T-helper 2 cell (primary cell): ENCODE measurements around the gene QSOX1.

Source experiments
- DNase-seq, 5 experiments: peaks; one replicate each; pipeline versions ENCODE4 v3.0.0 to v3.0.0-alpha.2; 2012 to 2022

QSOX1 gene

GRCh38 chr1:180217006-180217405 lies 62.3 kb downstream of the QSOX1 start:
- DNase-seq = no peak

- DNase-seq = no peak
Observed at GRCh38 chr1:180218806-180219765, 64.4 kb downstream of the QSOX1 start.

GRCh38 chr1:180219776-180220175 lies 65.1 kb downstream of the QSOX1 start:
- DNase-seq = no peak

- no peak for DNase-seq
Observed at GRCh38 chr1:180221462-180221861, 66.8 kb downstream of the QSOX1 start.

- no peak for DNase-seq
Observed at GRCh38 chr1:180224902-180225301, 70.2 kb downstream of the QSOX1 start.

GRCh38 chr1:180225403-180225802 lies 70.7 kb downstream of the QSOX1 start:
- no peak for DNase-seq

- no peak for DNase-seq
Observed at GRCh38 chr1:180227861-180228647, 73.4 kb downstream of the QSOX1 start.

- peak in 1 of 5 experiments; percentile 61 for DNase-seq
Observed at GRCh38 chr1:180228648-180229482, 74.2 kb downstream of the QSOX1 start.

GRCh38 chr1:180229483-180230415 lies 75.1 kb downstream of the QSOX1 start, which contains the start of gene LHX4:
Gene LHX4, plus strand, starts transcription at chr1:180230264. Its CDS starts 266 bp downstream, at chr1:180230530.
- peak in 1 of 5 experiments; percentile 45 for DNase-seq

GRCh38 chr1:180230416-180230790 lies 75.7 kb downstream of the QSOX1 start:
- peak in 1 of 5 experiments; percentile 32 for DNase-seq

GRCh38 chr1:180230791-180231505 lies 76.3 kb downstream of the QSOX1 start:
- DNase-seq = no peak

- DNase-seq = peak in 1 of 5 experiments; percentile 58
Observed at GRCh38 chr1:180231506-180231921, 76.8 kb downstream of the QSOX1 start.

- no peak for DNase-seq
Observed at GRCh38 chr1:180231936-180232335, 77.3 kb downstream of the QSOX1 start.

GRCh38 chr1:180232521-180233043 lies 77.9 kb downstream of the QSOX1 start:
- DNase-seq = no peak

- no peak for DNase-seq
Observed at GRCh38 chr1:180233191-180234011, 78.7 kb downstream of the QSOX1 start.

GRCh38 chr1:180234369-180235076 lies 79.9 kb downstream of the QSOX1 start:
- DNase-seq = no peak

- DNase-seq = no peak
Observed at GRCh38 chr1:180235077-180235501, 80.4 kb downstream of the QSOX1 start.

- DNase-seq = no peak
Observed at GRCh38 chr1:180235502-180236239, 81.0 kb downstream of the QSOX1 start.
